K562 (cell line): ENCODE results near the gene TREH. TPM values are rescaled to one million over a fixed set of nuclear protein-coding genes. Genes with fewer than 3 reads are reported as not detected.

Experiments used
- ATAC-seq: fragments of 200-7000 bp; cut with Tn5 transposase; 3 replicates; pipeline ENCODE4 v1.9.1; 2020; ENCODE audit warnings: moderate library complexity
- BruUV-seq: library from RNA; stranded (reverse); fragments of 400-500 nt; replicated peaks from 2 replicates; lab custom pipeline; 2021; lab: Mats Ljungman, UMichigan
- CTCF ChIA-PET: fragments of 300-600 bp; formaldehyde crosslinking; extraction: SDS; loops from one replicate; lab custom pipeline; 2021; ENCODE audit warnings: low intra/inter-chr PET ratio; lab: Yijun Ruan, JAX
- POLR2A ChIA-PET: fragments of 300-600, 350-650 bp; sonication (Branson Sonifier 250); formaldehyde crosslinking; extraction: SDS; loops from one replicate; lab custom pipeline; 2021; ENCODE audit warnings: antibody characterized with exemption, inconsistent platforms; lab: Yijun Ruan, JAX
- DNase-seq, 4 experiments: peaks; one replicate each; pipeline versions ENCODE4 v3.0.0 to v3.0.0-alpha.2; 2011 to 2018; ENCODE audit warnings: low spot score in 3 of 4, mixed read lengths in 3 of 4; ENCODE audit errors: extremely low read depth in 1 of 4
- FAIRE-seq: peaks from 2 replicates; lab custom pipeline; 2011; peaks lifted over from hg19 to GRCh38; lab: Jason Lieb, UNC
- H2AFZ ChIP-seq: 2 replicates; pipeline ENCODE4 v1.6.0; 2011; ENCODE audit warnings: low read depth, low read length, control low read depth, inconsistent platforms
- H3K27ac ChIP-seq: fragments of 200-600 bp; 3 replicates; pipeline ENCODE4 v1.8.0; 2011; ENCODE audit warnings: low read depth, mild to moderate bottlenecking, control low read depth, inconsistent platforms, low read length, moderate library complexity, mixed read lengths; ENCODE audit errors: extremely low read depth
- H3K27me3 ChIP-seq, 2 experiments: fragments of 300-600 bp in 1 of 2; 2 replicates in 1 of 2; 3 replicates in 1 of 2; pipeline versions ENCODE4 v1.6.0 to v1.8.0; 2011; ENCODE audit warnings: inconsistent platforms in 2 of 2, low read length in 2 of 2, mild to moderate bottlenecking in 1 of 2, mixed read lengths in 1 of 2, moderate library complexity in 1 of 2; ENCODE audit not compliant: control insufficient read depth in 2 of 2, insufficient read depth in 2 of 2
- H3K36me3 ChIP-seq: fragments of 300-600 bp; 3 replicates; pipeline ENCODE4 v1.8.0; 2011; ENCODE audit warnings: mild to moderate bottlenecking, low read length, inconsistent platforms; ENCODE audit not compliant: control insufficient read depth, insufficient read depth
- H3K4me1 ChIP-seq, 2 experiments: fragments of 200-600 bp in 1 of 2; replicated peaks in 1 of 2; 2 replicates in 1 of 2; 3 replicates in 1 of 2; pipeline versions ENCODE4 v1.5.1 to v1.8.0; 2011; ENCODE audit warnings: inconsistent platforms in 2 of 2, low read length in 2 of 2, mild to moderate bottlenecking in 1 of 2, mixed read lengths in 1 of 2, moderate library complexity in 1 of 2; ENCODE audit not compliant: control insufficient read depth in 2 of 2, insufficient read depth in 2 of 2
- H3K4me2 ChIP-seq: 2 replicates; pipeline ENCODE4 v1.6.1; 2011; ENCODE audit warnings: low read length, control low read depth, inconsistent platforms, mixed read lengths; ENCODE audit not compliant: insufficient read depth
- H3K4me3 ChIP-seq: fragments of 200-600 bp; sonication (generic), shearing (Covaris generic); 2 replicates; pipeline ENCODE4 v1.5.1; 2016; ENCODE audit warnings: control low read depth, inconsistent platforms
- H3K79me2 ChIP-seq: fragments of 200-600 bp; 3 replicates; pipeline ENCODE4 v1.8.0; 2011; ENCODE audit warnings: low read length, inconsistent platforms; ENCODE audit not compliant: control insufficient read depth, insufficient read depth
- H3K9ac ChIP-seq, 2 experiments: 2 replicates each; pipeline versions ENCODE4 v1.6.0 to v1.6.1; 2011; ENCODE audit warnings: low read depth in 2 of 2, low read length in 2 of 2, control low read depth in 1 of 2, inconsistent platforms in 1 of 2, mild to moderate bottlenecking in 1 of 2, mixed read lengths in 1 of 2; ENCODE audit not compliant: insufficient read depth in 1 of 2
- H3K9me1 ChIP-seq: one replicate; pipeline ENCODE4 v1.6.0; 2011; ENCODE audit warnings: inconsistent platforms, mild to moderate bottlenecking, low read length, moderate library complexity; ENCODE audit not compliant: control insufficient read depth, insufficient read depth
- H3K9me3 ChIP-seq: replicated peaks from 2 replicates; pipeline ENCODE4 v1.5.1; 2011; ENCODE audit warnings: low read depth, low read length, inconsistent platforms; ENCODE audit not compliant: control insufficient read depth, insufficient read depth
- H4K20me1 ChIP-seq: replicated peaks from 2 replicates; pipeline ENCODE4 v1.6.1; 2011; ENCODE audit warnings: low read length, inconsistent platforms, mixed read lengths; ENCODE audit not compliant: control insufficient read depth, insufficient read depth
- BMI1 ChIP-seq: fragments of 150-350 bp; IDR thresholded peaks from 2 replicates; pipeline ENCODE4 v1.6.1; 2014; ENCODE audit warnings: low read length
- HCFC1 ChIP-seq: IDR thresholded peaks from 2 replicates; pipeline ENCODE4 v1.6.1; 2012; ENCODE audit warnings: low read depth, low read length, improper control_type of control experiment
- LCOR ChIP-seq: sonication (generic); formaldehyde crosslinking; IDR thresholded peaks from 2 replicates; pipeline ENCODE4 v1.8.0; 2022; ENCODE audit warnings: mild to moderate bottlenecking, missing genetic modification reagents
- ZNF174 ChIP-seq: fragments of 250-450 bp; sonication (Bioruptor Pico); IDR thresholded peaks from 2 replicates; pipeline ENCODE4 v1.4.0; 2020; ENCODE audit warnings: mild to moderate bottlenecking
- ZNF316 ChIP-seq: fragments of 450-650 bp; IDR thresholded peaks from 2 replicates; pipeline ENCODE4 v1.6.1; 2016
- WGBS: fragments of 100-300 bp; shearing (Covaris generic); methylation state at CpG from one replicate; pipeline ENCODE4 v1.1.6; 2016; ENCODE audit warnings: low coverage, mixed read lengths; ENCODE audit not compliant: insufficient coverage; ENCODE audit errors: missing lambda C conversion rate; 5-methylcytosine and 5-hydroxymethylcytosine counted together
- in situ Hi-C: fragments of 300-500 bp; cut with MboI; formaldehyde crosslinking; loops from 4 replicates; pipeline ENCODE4 v1.15.0; 2018; ENCODE audit warnings: inconsistent platforms, mixed read lengths
- intact Hi-C: fragments of 100-400 bp; cut with micrococcal nuclease; formaldehyde crosslinking; loops from 2 replicates; pipeline ENCODE4 v1.14.2; 2022
- polyA plus RNA-seq, 8 experiments: library from polyadenylated mRNA; depleted of rRNA in 4 of 8; stranded (reverse) in 5 of 8; unstranded in 3 of 8; fragments of >200 nt; fragmentation: Nextera tagmentation in 2 of 8; fragmentation: Illumina TruSeq in 1 of 8; extraction: Ambion mirVana in 2 of 8; extraction: Trizol in 1 of 8; gene quantifications; 2 replicates each; pipeline versions ENCODE4 v1.2.1 to v1.2.3, GENCODE V29; 2011 to 2014; ENCODE audit warnings: inconsistent platforms in 1 of 8, missing spikeins in 1 of 8
- total RNA-seq, 7 experiments: library from RNA; depleted of rRNA in 6 of 7; stranded (reverse); fragments of >200 nt in 6 of 7; fragmentation: Illumina TruSeq in 2 of 7; extraction: Trizol in 2 of 7; gene quantifications; 2 replicates each; pipeline versions ENCODE4 v1.2.1 to v1.2.3, GENCODE V29; 2011 to 2021; ENCODE audit warnings: low replicate concordance in 1 of 7
- TF ChIP-seq, protein P1 (sequence below): sonication (generic); formaldehyde crosslinking; IDR thresholded peaks from 2 replicates; pipeline ENCODE4 v1.8.1; 2023; ENCODE audit warnings: mild to moderate bottlenecking, missing genetic modification reagents, moderate library complexity
- TF ChIP-seq, protein P2 (sequence below), 3 experiments: fragments of 200-800 bp in 1 of 3; fragments of 250-450 bp in 1 of 3; fragments of 450-650 bp in 1 of 3; sonication (Bioruptor Pico) in 1 of 3; sonication (Bioruptor generic) in 1 of 3; formaldehyde crosslinking in 1 of 3; IDR thresholded peaks; 2 replicates each; pipeline versions ENCODE4 v1.6.1 to v1.8.0; 2016 to 2022; ENCODE audit warnings: mild to moderate bottlenecking in 2 of 3, missing genetic modification characterization in 2 of 3, missing compliant biosample characterization in 1 of 3, moderate library complexity in 1 of 3

TREH gene
- total and polyA plus RNA-seq, 9 of the 15 experiments (the other 6 are each of a cell fraction or from before 2014, with no cell fraction given), result 0.09 to 0.20 (median 0.11) TPM; not detected in 6

DNA sequence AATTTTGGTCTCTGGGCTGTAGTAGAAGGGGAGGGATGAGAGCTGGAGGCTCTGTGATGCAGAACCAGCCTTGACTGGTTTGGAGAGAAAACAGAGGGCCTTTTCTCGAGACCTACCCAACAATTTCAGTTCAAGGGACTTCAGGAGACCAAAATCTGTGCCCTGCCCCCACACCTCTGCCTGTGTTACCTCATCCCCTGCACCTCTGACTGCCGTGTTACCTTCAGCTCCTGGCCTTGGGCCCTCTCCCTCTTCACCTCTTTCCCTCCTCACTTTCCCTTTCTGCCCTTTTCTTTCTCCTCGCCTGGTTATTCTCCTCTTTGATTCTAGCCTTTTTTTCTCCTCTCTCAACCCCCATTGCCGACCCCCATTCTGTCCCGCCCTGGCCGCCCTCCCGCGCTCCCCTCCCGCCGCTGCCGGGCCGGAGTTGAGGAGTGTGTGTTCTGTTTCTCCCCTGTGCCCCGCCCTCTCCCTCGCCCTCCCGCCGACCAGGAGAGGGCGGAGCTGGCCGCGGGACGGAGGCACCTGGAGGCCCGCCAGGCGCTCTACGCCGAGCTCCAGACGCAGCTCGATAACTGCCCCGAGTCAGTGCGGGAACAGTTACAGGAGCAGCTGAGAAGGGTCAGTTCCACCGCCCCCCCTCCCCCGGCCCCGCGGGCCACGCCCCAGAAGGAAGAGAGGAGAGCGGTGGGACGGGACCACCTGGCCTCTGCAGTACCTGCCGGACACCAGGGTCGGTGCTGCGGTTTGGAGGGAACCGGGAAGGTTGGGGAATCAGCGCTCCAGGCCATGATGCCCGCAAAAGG, 44.8 kb downstream of the TREH start:
- peak overlapping the region; percentile 8 to 86; a peak in 3 of 4 replicates for H3K9ac ChIP-seq
- TF ChIP-seq BMI1 (no peak), LCOR (CRISPR knock-in tag) (0 out of 2 replicates have a peak, but pooled peaks have one; percentile 18), ZNF174 (CRISPR knock-in tag) (no peak), HCFC1 (no peak; the same call in 1 of the 2 replicates), ZNF316 (no peak; the same call in 1 of the 2 replicates)
- TF ChIP-seq, protein P1, sequence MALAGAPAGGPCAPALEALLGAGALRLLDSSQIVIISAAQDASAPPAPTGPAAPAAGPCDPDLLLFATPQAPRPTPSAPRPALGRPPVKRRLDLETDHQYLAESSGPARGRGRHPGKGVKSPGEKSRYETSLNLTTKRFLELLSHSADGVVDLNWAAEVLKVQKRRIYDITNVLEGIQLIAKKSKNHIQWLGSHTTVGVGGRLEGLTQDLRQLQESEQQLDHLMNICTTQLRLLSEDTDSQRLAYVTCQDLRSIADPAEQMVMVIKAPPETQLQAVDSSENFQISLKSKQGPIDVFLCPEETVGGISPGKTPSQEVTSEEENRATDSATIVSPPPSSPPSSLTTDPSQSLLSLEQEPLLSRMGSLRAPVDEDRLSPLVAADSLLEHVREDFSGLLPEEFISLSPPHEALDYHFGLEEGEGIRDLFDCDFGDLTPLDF, result no peak
- TF ChIP-seq, protein P2, sequence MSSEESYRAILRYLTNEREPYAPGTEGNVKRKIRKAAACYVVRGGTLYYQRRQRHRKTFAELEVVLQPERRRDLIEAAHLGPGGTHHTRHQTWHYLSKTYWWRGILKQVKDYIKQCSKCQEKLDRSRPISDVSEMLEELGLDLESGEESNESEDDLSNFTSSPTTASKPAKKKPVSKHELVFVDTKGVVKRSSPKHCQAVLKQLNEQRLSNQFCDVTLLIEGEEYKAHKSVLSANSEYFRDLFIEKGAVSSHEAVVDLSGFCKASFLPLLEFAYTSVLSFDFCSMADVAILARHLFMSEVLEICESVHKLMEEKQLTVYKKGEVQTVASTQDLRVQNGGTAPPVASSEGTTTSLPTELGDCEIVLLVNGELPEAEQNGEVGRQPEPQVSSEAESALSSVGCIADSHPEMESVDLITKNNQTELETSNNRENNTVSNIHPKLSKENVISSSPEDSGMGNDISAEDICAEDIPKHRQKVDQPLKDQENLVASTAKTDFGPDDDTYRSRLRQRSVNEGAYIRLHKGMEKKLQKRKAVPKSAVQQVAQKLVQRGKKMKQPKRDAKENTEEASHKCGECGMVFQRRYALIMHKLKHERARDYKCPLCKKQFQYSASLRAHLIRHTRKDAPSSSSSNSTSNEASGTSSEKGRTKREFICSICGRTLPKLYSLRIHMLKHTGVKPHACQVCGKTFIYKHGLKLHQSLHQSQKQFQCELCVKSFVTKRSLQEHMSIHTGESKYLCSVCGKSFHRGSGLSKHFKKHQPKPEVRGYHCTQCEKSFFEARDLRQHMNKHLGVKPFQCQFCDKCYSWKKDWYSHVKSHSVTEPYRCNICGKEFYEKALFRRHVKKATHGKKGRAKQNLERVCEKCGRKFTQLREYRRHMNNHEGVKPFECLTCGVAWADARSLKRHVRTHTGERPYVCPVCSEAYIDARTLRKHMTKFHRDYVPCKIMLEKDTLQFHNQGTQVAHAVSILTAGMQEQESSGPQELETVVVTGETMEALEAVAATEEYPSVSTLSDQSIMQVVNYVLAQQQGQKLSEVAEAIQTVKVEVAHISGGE (CRISPR knock-in tag; IDR thresholded peaks at IDR 0.05), result no peak

More for the DNA sequence above, 44.8 kb downstream of the TREH start:
- WGBS, result 11% methylated on average over 12 of the region's 41 CpGs
- peak overlapping the region; percentile 41; the same call in 1 of the 3 replicates for H3K27ac ChIP-seq
- intact Hi-C loops, result no loop called here
- no peaks in the 10 kb centered on the region for H3K9me3 ChIP-seq
- POLR2A ChIA-PET, result interaction anchor here (0.6 to 1.8 kb wide), 12 partner anchors 8 to 301 kb away, joined by 3 to 6 read pairs (median 5); no protein-coding TSS in a partner anchor
- in situ Hi-C loops, result no loop called here
- H3K79me2 ChIP-seq, result no peaks in the 10 kb centered on the region
- H3K9me1 ChIP-seq, result peaks cover 3% of the 10 kb centered on the region
- peak overlapping the region; percentile 73 for H2AFZ ChIP-seq
- peak; percentile 92 to 94 (median 92) for DNase-seq
- H3K36me3 ChIP-seq, result peaks cover 29% of the 10 kb centered on the region; the same call in 2 of the 3 replicates
- H3K4me2 ChIP-seq, result peak overlapping the region; percentile 68
- CTCF ChIA-PET, result interaction anchor here (0.6 kb wide), 1 partner anchor 286 kb away, joined by 3 read pairs; no protein-coding TSS in a partner anchor
- peak; percentile 99 for ATAC-seq
- H3K4me3 ChIP-seq, result peak overlapping the region; percentile 12; the same call in 1 of the 2 replicates
- peak; percentile 81 for FAIRE-seq
- H3K4me1 ChIP-seq, result peaks cover 23 to 25% of the 10 kb centered on the region in 2 experiments; a peak in 4 of 5 replicates
- no TSS peak for BruUV-seq
- H4K20me1 ChIP-seq, result no peaks in the 10 kb centered on the region; the same call in 1 of the 2 replicates
- H3K27me3 ChIP-seq, result no peaks in the 10 kb centered on the region
